HG02798 (cell line): ENCODE measurements around the gene FANCC.

Source experiments
- ATAC-seq: cut with Tn5 transposase; IDR thresholded peaks from one replicate; pipeline ENCODE4 v1.9.1; 2021; ENCODE audit warnings: mild to moderate bottlenecking; ENCODE audit not compliant: unreplicated experiment, poor library complexity

Gene FANCC

GRCh38 chr9:95079461-95079860 lies 238.0 kb downstream of the FANCC start:
- no peak for ATAC-seq

GRCh38 chr9:95078939-95079338 lies 238.6 kb downstream of the FANCC start:
- ATAC-seq = no peak

- ATAC-seq = no peak
Measured at GRCh38 chr9:95078511-95078910, 239.0 kb downstream of the FANCC start.

GRCh38 chr9:95077766-95078370 lies 239.6 kb downstream of the FANCC start:
- no peak for ATAC-seq

- no peak for ATAC-seq
Measured at GRCh38 chr9:95077053-95077765, 240.3 kb downstream of the FANCC start.

DNA sequence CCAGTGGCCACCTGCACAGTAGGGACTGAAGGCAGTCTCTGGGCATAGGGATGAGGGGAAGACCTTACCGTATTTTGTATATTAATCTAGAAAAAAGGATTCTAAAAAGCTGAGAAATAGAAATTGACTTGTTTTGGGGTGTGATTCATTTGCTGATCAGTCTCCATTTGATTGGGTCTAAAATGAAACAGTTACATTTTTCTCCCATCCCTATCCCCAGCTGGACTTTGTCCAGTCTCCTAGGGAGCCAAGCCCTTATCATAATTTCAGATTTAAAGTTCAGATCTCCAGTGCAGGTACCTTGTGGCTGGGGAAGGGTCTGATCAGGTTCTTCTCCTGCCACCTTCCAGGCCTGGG lies 240.8 kb downstream of the FANCC start:
- no peak for ATAC-seq

DNA sequence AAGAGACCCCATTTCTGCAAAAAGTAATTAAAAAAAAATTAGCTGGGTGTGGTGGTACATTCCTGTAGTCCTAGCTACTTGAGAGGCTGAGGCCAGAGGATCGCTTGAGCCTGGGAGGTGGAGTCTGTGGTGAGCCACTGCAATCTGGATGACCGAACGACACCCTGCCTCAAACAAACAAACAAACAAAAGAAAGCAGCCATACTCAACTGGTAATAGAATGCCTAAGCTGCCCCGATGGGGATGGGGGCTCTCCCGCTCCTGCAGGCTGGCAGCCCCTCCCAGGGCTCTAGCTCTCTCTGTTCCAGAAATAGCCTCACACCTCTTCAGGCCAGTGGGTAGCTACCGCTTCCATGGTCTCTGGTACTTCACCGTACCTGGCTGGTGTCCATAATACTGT lies 241.8 kb downstream of the FANCC start:
- ATAC-seq = no peak

DNA sequence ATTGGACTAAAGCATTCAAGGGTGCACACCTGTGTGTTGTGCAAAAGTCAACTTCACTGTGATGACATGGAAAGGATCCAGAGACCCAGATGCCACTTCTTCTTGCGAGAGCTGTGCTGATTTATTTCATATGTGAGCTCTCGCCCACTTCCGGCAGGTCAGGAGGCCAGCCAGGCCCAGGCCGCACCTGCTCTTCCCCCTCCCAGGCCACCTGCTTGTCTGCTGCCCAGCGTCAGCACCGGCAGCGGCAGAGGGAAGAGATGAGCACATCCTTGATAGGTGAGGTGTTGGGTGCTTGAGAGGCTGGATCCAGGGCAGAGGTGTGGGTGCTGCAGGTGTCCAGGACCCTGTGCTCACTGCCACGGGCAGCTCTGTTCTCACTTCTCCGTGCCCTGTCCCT lies 242.9 kb downstream of the FANCC start:
- no peak for ATAC-seq

GRCh38 chr9:95073918-95074317 lies 243.6 kb downstream of the FANCC start:
- ATAC-seq = no peak

DNA sequence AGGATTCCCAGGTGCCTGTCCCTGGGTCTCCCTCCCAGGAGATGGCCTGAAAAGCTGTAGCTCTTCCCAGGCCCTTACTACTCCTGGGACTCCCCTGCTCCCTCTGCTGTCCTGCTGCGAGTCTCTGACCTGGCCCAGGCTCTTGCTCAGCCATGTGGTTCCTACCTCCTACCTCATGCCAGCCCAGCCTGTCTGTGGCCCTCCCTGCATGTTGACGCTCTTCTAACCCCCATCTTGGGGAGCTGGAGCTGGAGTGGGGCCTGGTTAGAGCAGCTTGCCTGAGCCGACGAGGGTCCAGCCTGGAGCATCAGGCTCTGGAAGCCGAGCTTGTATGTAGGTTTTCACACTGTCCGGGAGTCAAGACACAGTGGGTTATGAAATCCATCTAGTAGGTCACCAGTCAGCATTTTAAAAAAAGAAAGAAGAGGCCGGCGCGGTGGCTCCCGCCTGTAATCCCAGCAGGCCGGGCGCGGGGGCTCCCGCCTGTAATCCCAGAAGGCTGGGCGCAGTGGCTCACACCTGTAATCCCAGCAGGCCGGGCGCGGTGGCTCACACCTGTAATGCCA lies 244.4 kb downstream of the FANCC start:
- no peak for ATAC-seq

DNA sequence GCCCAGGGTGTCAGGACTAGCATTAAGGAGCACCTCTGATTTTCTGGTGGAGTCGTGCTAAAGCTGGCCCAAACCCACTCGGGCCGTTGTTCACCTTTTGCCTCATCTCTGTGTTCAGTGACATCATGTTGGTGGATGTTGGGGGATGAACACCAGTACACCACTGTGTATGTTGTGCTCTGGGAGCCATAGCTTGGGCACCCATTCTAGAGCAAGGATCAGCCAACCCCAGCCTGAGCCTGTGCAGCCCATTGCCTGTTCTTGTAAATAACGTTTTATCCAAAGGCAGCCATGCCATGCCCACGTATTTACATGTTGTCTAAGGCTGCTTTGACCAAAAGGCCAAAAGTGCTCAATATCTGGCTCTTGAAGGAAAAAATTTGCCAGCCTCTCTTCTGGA lies 245.6 kb downstream of the FANCC start:
- ATAC-seq = no peak

- ATAC-seq = no peak
Measured at GRCh38 chr9:95071450-95071849, 246.1 kb downstream of the FANCC start.

- no peak for ATAC-seq
Measured at GRCh38 chr9:95070549-95071021, 246.9 kb downstream of the FANCC start.

- ATAC-seq = no peak
Measured at GRCh38 chr9:95067897-95068296, 249.6 kb downstream of the FANCC start.

DNA sequence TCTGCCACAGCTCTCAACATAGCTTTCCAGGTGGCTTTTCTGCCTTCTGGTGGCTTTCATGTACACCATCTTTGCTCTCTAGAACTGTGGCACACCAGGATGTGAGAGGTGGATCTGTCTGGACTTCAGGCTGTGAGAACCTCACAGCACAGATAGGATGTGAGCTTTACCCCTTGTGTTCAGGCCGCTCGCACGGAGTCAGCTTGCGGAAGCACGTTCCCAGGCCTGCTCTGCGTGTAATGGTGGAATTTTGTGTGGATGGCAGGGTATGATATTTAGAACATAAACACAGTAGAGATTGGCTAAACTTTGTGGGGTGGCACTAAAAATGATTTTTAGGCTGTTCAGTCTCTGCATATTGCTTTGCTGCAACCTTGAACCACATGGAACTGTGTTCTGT lies 250.5 kb downstream of the FANCC start:
- no peak for ATAC-seq

GRCh38 chr9:95065224-95065623 lies 252.3 kb downstream of the FANCC start:
- no peak for ATAC-seq

GRCh38 chr9:95063300-95063699 lies 254.2 kb downstream of the FANCC start:
- ATAC-seq = no peak

DNA sequence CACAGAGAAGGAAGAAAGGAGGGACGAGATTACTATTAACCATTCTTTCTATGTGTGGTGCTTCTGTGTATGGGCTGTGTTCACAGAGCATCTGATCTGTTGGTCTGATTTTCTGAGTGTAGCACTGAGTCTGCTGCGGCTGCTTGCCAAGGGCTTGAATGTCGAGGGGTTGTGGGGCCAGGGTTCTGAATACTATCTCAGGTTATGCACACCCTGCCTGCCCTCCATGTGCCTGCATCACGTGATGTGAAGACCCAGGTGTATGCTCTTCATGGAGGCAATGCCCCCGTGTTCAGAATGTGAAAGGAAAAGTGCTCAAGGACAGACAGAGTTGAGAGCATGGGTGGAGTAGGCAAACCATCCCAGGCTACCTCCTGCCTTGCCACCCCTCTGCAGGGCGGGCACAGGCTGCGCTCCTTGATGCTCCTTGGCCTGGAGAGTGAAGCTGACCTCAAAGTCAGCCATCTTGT lies 254.9 kb downstream of the FANCC start:
- no peak for ATAC-seq

DNA sequence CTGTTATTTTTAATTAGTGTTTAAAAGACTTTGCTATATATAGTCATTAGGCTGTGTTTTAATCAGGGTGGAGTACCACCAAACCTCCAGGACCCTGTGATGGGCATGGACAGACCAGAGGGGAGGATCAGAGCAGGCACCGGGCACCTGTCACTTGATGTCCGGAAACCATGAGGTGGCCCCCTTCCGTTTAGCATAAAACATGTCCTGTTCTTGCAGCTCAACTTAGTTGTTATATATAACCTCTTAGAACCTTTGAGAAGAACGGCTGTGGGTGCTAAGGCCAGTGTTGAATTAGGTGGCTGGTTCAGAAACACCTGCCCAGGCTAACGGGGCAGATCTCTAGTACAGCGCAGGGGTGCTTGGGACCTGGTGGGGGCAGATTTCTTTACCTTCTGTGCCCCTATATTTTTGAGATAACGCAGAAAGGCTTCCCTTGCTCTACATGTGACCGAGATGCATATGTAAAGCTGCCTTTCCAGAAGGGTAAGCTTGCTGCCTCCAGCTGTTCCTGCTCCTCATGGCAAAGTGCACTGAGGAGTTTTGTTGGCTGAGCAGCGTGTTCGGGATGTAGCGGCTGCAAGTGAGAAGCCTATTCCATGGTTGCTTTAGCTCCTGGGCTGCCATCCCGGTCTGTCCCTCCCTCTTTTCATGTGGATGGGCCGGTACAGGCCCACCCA lies 255.5 kb downstream of the FANCC start:
- no peak for ATAC-seq

GRCh38 chr9:95060916-95061315 lies 256.6 kb downstream of the FANCC start:
- ATAC-seq = no peak

- no peak for ATAC-seq
Measured at GRCh38 chr9:95060234-95060633, 257.3 kb downstream of the FANCC start.
